ENCODE results near the gene CDC73.
"Not testable (repeated sequence)": the region's sequence is repeated elsewhere in the genome, so short reads cannot be mapped to it uniquely, and the experiment has no call there.

CDC73 gene

DNA sequence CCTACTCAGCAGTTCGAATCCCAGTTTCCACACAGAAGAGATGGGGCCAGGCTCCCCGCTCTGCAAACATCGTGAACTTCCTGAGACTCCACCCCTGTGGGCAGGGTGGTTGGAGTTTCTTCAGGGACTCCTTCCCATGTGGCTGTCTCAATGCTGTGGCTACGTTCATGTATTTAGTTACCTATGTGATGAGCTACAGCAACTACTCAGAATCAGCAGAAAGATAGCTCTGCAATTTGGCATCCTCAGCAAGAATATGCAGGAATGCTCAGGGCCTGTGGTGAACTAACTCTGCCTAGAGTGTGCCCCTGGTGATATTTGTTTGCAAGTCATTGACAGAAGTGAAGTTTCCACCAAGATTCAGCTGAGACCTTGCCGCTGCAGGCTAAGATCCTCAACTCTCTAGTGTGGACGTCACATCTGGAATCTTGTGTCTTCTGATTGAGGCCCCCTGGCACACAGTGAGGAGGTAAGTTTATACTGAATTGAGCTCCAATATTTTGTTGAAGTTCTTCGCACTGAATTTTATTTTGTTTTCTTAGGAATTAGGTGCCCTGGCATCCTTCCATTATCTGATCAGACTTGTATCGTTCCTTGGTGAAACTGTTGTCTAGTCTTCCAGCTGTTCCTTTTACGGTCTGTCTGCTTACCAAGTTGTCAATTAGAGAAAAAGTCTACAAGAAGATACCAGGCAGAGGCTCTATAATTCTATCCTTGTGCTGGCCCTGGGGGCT is 8.4 kb upstream of the CDC73 start:
- Histone ChIP-seq H3K4me1 (ENCODE audit: control insufficient read depth, insufficient read depth, low read length) (peaks cover 8% of the 10 kb centered on the region), H3K9me3 (ENCODE audit: control insufficient read depth, insufficient read depth, low read length) (no peaks in the 10 kb centered on the region; the same call in 1 of the 2 replicates), H3K4me3 (ENCODE audit: low read length) (no peak overlapping the region), H3K27ac (ENCODE audit: low read length) (no peak overlapping the region), H3K36me3 (ENCODE audit: control insufficient read depth, insufficient read depth, low read length) (no peaks in the 10 kb centered on the region), H3K27me3 (ENCODE audit: control insufficient read depth, insufficient read depth, low read length) (no peaks in the 10 kb centered on the region)
- WGBS (ENCODE audit: insufficient coverage, insufficient read length), result no CpG with 5 or more reads among the region's 9 CpGs
- DNase-seq (ENCODE audit: low read depth, low spot score), result no peak

DNA sequence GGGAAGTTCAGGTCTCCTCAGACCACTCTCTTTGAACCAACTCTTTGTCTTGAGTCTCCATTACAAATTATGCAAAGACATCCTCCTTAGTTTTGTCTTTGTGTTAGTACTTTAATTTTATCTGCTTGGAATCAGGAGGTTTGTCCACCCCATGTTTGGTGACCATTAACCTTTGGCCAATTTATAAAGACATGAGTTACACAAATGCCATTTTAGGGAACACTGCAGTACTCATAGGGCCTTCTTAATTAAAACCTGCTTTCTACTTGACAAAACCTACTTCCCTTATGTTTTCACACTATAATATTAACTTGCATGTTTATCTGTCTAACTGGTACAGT is 7.9 kb upstream of the CDC73 start:
- no peak overlapping the region for H3K27ac ChIP-seq (ENCODE audit: low read length)
- H3K27me3 ChIP-seq (ENCODE audit: control insufficient read depth, insufficient read depth, low read length), result no peaks in the 10 kb centered on the region
- peaks cover 8% of the 10 kb centered on the region for H3K4me1 ChIP-seq (ENCODE audit: control insufficient read depth, insufficient read depth, low read length)
- DNase-seq (ENCODE audit: low read depth, low spot score), result no peak
- H3K9me3 ChIP-seq (ENCODE audit: control insufficient read depth, insufficient read depth, low read length), result no peaks in the 10 kb centered on the region; the same call in 1 of the 2 replicates
- H3K4me3 ChIP-seq (ENCODE audit: low read length), result no peak overlapping the region
- no peaks in the 10 kb centered on the region for H3K36me3 ChIP-seq (ENCODE audit: control insufficient read depth, insufficient read depth, low read length)

DNA sequence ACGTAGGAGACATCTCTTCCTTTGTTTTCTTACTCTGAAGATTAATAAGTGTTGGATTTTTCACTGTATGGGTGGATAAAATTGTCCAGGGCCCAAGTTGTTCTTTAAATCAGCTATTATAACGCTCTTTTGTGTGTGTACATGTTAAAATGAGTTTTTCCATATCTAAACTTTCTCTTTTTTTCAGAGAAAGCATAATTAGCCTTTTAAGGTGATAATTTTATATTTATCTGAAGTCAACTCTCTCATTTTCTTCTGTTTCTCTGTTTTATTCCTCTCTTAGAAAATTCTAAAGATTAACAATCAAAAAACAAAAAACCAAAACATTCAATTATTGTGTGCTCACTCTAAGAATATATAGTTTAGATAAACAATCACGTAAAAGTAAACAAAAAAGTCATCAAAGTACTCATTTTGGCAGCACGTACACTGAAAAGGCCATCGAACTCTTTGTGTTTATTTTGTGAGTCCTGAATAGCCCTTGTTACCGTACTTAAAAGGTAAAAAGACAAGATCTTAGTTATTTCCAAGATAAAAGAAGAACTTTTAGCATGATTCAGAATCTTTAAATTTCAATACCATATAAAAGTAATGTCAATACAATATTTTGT is 7.2 kb upstream of the CDC73 start:
- Histone ChIP-seq H3K27me3 (ENCODE audit: control insufficient read depth, insufficient read depth, low read length) (no peaks in the 10 kb centered on the region), H3K27ac (ENCODE audit: low read length) (no peak overlapping the region), H3K9me3 (ENCODE audit: control insufficient read depth, insufficient read depth, low read length) (no peaks in the 10 kb centered on the region; the same call in 1 of the 2 replicates), H3K36me3 (ENCODE audit: control insufficient read depth, insufficient read depth, low read length) (no peaks in the 10 kb centered on the region), H3K4me3 (ENCODE audit: low read length) (no peak overlapping the region), H3K4me1 (ENCODE audit: control insufficient read depth, insufficient read depth, low read length) (peaks cover 8% of the 10 kb centered on the region)
- no peak for DNase-seq (ENCODE audit: low read depth, low spot score)
- WGBS (ENCODE audit: insufficient coverage, insufficient read length), result no CpG with 5 or more reads among the region's 6 CpGs

DNA sequence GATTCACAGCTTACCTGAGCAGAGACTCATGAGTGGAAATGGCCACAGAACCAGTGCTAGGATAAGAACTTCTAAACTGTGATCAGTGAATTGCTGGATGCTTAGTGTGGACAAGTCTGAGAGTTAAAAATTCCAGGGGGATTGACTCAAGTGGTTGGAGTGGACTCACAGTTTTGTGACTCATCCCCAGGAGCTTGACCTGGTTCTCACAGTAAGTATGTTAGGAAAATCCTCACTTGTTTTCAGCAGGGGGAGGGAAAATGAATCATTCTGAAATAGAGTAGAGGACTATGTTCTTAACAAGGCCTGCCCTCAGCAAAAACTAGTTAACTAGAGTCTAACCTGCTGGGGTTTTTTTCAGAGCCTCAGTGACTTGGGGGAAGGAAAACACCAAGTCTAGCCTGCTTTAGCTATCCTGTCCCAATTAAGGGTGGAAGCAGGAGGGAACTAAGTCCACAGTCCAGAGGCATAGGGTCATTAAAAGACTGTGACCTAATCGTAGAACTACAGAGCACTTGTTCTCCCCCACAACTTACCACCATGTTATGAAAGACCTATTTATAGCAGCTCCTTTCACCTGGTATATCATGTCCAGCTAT is 6.1 kb upstream of the CDC73 start:
- no CpG with 5 or more reads among the region's 1 CpG for WGBS (ENCODE audit: insufficient coverage, insufficient read length)
- peaks cover 8% of the 10 kb centered on the region for H3K4me1 ChIP-seq (ENCODE audit: control insufficient read depth, insufficient read depth, low read length)
- no peak overlapping the region for H3K4me3 ChIP-seq (ENCODE audit: low read length)
- no peaks in the 10 kb centered on the region for H3K27me3 ChIP-seq (ENCODE audit: control insufficient read depth, insufficient read depth, low read length)
- no peaks in the 10 kb centered on the region; the same call in 1 of the 2 replicates for H3K9me3 ChIP-seq (ENCODE audit: control insufficient read depth, insufficient read depth, low read length)
- no peak for DNase-seq (ENCODE audit: low read depth, low spot score)
- H3K27ac ChIP-seq (ENCODE audit: low read length), result no peak overlapping the region
- H3K36me3 ChIP-seq (ENCODE audit: control insufficient read depth, insufficient read depth, low read length), result no peaks in the 10 kb centered on the region

DNA sequence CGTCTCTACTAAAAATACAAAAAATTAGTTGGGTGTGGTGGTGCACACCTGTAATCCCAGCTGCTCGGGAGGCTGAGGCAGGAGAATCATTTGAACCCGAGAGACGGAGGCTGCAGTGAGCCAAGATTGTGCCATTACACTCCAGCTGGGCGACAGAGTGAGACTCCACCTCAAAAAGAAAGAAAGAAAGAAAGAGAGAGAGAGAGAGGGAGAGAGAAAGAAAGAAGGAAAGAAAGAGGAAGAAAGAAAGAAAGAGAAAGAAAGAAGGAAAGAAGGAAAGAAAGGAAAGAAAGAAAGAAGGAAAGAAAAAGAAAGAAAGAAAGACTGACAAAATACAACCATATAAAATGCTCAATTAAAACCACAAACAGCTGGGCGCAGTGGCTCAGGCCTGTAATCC is 4.7 kb upstream of the CDC73 start:
- not testable (repeated sequence) for H3K9me3 ChIP-seq (ENCODE audit: control insufficient read depth, insufficient read depth, low read length); DNase-seq (ENCODE audit: low read depth, low spot score); H3K27ac ChIP-seq (ENCODE audit: low read length); H3K4me3 ChIP-seq (ENCODE audit: low read length); H3K4me1 ChIP-seq (ENCODE audit: control insufficient read depth, insufficient read depth, low read length); H3K36me3 ChIP-seq (ENCODE audit: control insufficient read depth, insufficient read depth, low read length); H3K27me3 ChIP-seq (ENCODE audit: control insufficient read depth, insufficient read depth, low read length)
- no CpG with 5 or more reads among the region's 6 CpGs for WGBS (ENCODE audit: insufficient coverage, insufficient read length)

DNA sequence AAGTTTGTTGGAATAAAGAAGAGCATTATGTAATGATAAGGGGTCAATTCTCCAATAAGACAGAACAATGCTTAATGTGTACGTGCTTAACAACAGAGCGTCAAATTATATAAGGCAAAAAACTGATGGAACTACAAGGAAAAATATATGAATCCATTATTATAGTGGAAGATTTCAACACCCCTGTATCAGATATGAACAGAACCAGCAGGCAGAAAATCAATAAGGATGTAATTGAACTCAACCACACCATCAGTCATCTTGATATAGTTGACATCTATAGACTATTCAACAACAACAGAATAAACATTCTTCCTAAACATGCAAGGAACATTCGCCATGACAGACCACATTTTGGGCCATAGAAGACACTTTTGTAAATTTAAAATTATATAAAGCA is 3.6 kb upstream of the CDC73 start:
- no peaks in the 10 kb centered on the region; the same call in 1 of the 2 replicates for H3K9me3 ChIP-seq (ENCODE audit: control insufficient read depth, insufficient read depth, low read length)
- WGBS (ENCODE audit: insufficient coverage, insufficient read length), result no CpG with 5 or more reads among the region's 3 CpGs

DNA sequence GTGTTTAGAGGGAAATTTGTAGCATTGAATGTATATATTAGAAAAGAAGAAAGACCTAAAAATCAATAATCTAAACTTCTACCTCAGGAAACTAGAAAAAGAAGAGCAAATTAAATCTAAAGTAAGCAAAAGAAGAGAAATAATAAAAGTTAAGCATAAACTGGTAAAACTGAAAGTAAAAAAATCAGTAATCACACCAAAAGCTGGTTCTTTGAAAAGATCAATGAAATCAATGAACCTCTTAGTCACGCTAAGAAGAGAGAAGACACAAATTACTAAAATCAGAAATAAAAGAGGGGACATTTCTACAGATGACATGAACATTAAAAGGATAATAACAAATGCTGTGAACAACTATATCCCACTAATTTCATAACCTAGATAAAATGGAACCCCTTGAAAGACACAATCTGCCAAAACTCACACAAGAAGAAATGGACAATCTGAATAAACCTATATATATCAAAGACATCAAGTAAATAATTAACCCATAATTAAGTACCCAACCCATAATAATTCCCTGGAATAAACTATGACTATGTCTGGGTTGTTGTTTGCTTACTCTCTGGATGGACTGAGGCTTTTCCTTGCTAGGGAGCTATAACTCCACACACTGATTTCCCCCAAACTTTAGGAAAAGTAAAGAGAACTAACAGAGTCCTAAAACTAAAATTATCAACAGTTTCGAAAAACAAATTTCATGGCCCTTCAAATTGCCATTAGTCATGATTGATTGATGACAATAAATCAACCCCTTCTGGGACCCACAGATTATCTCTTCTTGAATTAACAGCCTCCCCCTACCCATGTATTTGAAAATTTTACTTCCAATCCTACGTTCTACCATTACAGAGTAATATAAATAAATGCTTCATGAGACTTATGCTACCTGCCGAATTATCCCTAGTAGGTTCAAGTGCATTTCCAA is 2.8 kb upstream of the CDC73 start:
- Histone ChIP-seq H3K9me3 (ENCODE audit: control insufficient read depth, insufficient read depth, low read length) (no peaks in the 10 kb centered on the region), H3K4me1 (ENCODE audit: control insufficient read depth, insufficient read depth, low read length) (no peaks in the 10 kb centered on the region), H3K27ac (ENCODE audit: low read length) (no peak overlapping the region), H3K4me3 (ENCODE audit: low read length) (no peak overlapping the region), H3K36me3 (ENCODE audit: control insufficient read depth, insufficient read depth, low read length) (no peaks in the 10 kb centered on the region), H3K27me3 (ENCODE audit: control insufficient read depth, insufficient read depth, low read length) (no peaks in the 10 kb centered on the region)
- no peak for DNase-seq (ENCODE audit: low read depth, low spot score)
- no CpG with 5 or more reads among the region's 4 CpGs for WGBS (ENCODE audit: insufficient coverage, insufficient read length)

More for the DNA sequence above, 3.6 kb upstream of the CDC73 start:
- no peak overlapping the region for H3K27ac ChIP-seq (ENCODE audit: low read length)
- H3K36me3 ChIP-seq (ENCODE audit: control insufficient read depth, insufficient read depth, low read length), result no peaks in the 10 kb centered on the region
- H3K27me3 ChIP-seq (ENCODE audit: control insufficient read depth, insufficient read depth, low read length), result no peaks in the 10 kb centered on the region
- H3K4me1 ChIP-seq (ENCODE audit: control insufficient read depth, insufficient read depth, low read length), result peaks cover 5% of the 10 kb centered on the region
- no peak for DNase-seq (ENCODE audit: low read depth, low spot score)
- no peak overlapping the region for H3K4me3 ChIP-seq (ENCODE audit: low read length)

DNA sequence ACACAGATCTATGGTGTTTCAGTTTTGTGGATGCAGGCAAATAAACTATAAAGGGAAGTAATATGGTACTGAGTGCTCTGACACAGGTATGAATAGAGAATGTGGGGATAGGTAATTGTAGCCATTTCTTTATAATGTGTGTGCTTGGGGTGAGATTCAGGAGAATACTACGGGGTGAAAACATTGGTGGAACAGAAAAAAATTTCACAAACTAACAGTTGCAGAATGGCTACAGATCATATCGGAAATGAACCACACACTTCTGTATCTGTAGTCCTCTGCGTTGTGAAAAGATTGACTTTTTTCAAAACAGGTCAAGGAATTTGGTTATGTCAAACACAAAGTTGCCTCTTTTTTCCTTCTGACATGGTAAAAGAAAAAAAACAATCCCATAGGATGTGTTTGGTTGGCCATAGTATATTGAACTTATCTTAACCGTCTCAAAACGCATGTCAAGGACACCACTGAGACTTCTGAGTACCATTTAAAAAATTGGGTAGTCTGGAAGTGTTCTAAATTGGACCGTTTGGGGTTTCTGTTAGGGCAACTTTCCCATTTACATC is 1.1 kb upstream of the CDC73 start:
- H3K4me3 ChIP-seq (ENCODE audit: low read length), result no peak overlapping the region
- no peak overlapping the region for H3K27ac ChIP-seq (ENCODE audit: low read length)
- H3K36me3 ChIP-seq (ENCODE audit: control insufficient read depth, insufficient read depth, low read length), result no peaks in the 10 kb centered on the region
- H3K4me1 ChIP-seq (ENCODE audit: control insufficient read depth, insufficient read depth, low read length), result no peaks in the 10 kb centered on the region
- DNase-seq (ENCODE audit: low read depth, low spot score), result no peak
- WGBS (ENCODE audit: insufficient coverage, insufficient read length), result no CpG with 5 or more reads among the region's 6 CpGs
- H3K27me3 ChIP-seq (ENCODE audit: control insufficient read depth, insufficient read depth, low read length), result no peaks in the 10 kb centered on the region
- H3K9me3 ChIP-seq (ENCODE audit: control insufficient read depth, insufficient read depth, low read length), result no peaks in the 10 kb centered on the region

DNA sequence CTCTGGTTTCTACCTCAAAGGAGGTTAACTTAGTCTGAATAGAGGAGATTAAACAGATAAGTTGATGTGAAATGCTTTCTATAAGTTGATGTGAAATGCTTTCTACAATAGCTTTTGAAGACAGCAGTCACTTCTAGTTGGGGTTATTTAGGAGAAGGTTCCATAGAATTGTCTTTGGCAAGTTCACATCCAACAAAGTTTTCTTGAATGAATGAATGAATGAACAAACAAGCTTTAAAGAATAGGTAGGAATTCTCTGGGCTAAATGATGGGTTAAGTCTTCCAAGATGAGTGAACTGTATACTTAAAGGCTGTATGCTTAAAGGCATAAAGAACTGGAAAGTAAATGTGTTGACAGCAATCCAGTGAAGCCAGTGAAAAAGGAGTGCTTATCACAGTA is 1.9 kb downstream of the CDC73 start:
- 0 out of 2 replicates have a peak, but pooled peaks cover 3% of the 10 kb centered on the region for H3K36me3 ChIP-seq (ENCODE audit: control insufficient read depth, insufficient read depth, low read length)
- H3K27ac ChIP-seq (ENCODE audit: low read length), result no peak overlapping the region
- no peaks in the 10 kb centered on the region for H3K4me1 ChIP-seq (ENCODE audit: control insufficient read depth, insufficient read depth, low read length)
- no peaks in the 10 kb centered on the region for H3K9me3 ChIP-seq (ENCODE audit: control insufficient read depth, insufficient read depth, low read length)
- H3K27me3 ChIP-seq (ENCODE audit: control insufficient read depth, insufficient read depth, low read length), result no peaks in the 10 kb centered on the region
- H3K4me3 ChIP-seq (ENCODE audit: low read length), result no peak overlapping the region
- no peak for DNase-seq (ENCODE audit: low read depth, low spot score)

DNA sequence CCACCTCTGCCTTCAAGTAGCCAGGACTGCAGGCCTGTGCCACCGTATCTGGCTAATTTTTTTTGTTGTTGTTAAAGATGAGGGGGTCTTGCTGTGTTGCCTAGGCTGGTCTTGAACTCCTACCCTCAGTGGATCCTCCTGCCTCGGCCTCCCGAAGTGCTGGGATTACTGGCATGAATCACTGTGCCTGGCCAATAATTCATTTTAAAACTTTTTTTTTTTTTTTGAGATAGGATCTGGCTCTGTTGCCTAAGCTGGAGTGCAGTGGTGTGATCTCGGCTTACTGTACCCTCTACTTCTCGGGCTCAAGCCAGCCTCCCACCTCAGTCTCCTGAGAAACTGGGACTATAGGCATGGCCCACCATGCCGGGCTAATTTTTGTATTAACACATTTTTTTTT is 3.5 kb downstream of the CDC73 start:
- H3K36me3 ChIP-seq (ENCODE audit: control insufficient read depth, insufficient read depth, low read length), result peaks cover 5% of the 10 kb centered on the region; the same call in 1 of the 2 replicates
- DNase-seq (ENCODE audit: low read depth, low spot score), result no peak
- H3K4me1 ChIP-seq (ENCODE audit: control insufficient read depth, insufficient read depth, low read length), result no peaks in the 10 kb centered on the region
- WGBS (ENCODE audit: insufficient coverage, insufficient read length), result no CpG with 5 or more reads among the region's 6 CpGs
- no peaks in the 10 kb centered on the region for H3K9me3 ChIP-seq (ENCODE audit: control insufficient read depth, insufficient read depth, low read length)
- H3K4me3 ChIP-seq (ENCODE audit: low read length), result no peak overlapping the region
- no peaks in the 10 kb centered on the region for H3K27me3 ChIP-seq (ENCODE audit: control insufficient read depth, insufficient read depth, low read length)
- H3K27ac ChIP-seq (ENCODE audit: low read length), result no peak overlapping the region
